SK-N-MC (cell line): Measurements from ENCODE around the gene GAS1.

ENCODE experiments used
- DNase-seq: peaks from one replicate; pipeline ENCODE4 v3.0.0-alpha.2; 2011; ENCODE audit warnings: low read depth, low spot score
- H3K27ac ChIP-seq: fragments of 200-600 bp; sonication (generic); 2 replicates; pipeline ENCODE4 v1.5.1; 2016; ENCODE audit warnings: mixed run types
- H3K36me3 ChIP-seq: fragments of 200-600 bp; sonication (generic); 2 replicates; pipeline ENCODE4 v1.6.1; 2017; ENCODE audit warnings: antibody characterized with exemption, low read length, mixed read lengths; ENCODE audit not compliant: insufficient read depth
- H3K4me3 ChIP-seq: fragments of 200-600 bp; sonication (generic); 2 replicates; pipeline ENCODE4 v1.5.1; 2016
- H3K9ac ChIP-seq: fragments of 200-600 bp; sonication (generic); 2 replicates; pipeline ENCODE4 v1.8.0; 2017; ENCODE audit warnings: mixed run types, mixed read lengths; ENCODE audit not compliant: insufficient read length
- H3K9me3 ChIP-seq: fragments of 200-600 bp; sonication (generic); 2 replicates; pipeline ENCODE4 v1.6.1; 2017; ENCODE audit warnings: low read depth, mild to moderate bottlenecking, antibody characterized with exemption, low read length, moderate library complexity, mixed read lengths
- EZH2 ChIP-seq: fragments of 200-600 bp; sonication (generic); IDR thresholded peaks from one replicate; pipeline ENCODE4 v1.6.1; 2017; ENCODE audit warnings: antibody characterized with exemption
- FOXP2 ChIP-seq: optimal IDR thresholded peaks from 2 replicates; pipeline ENCODE3; 2011; ENCODE audit warnings: mild to moderate bottlenecking, moderate library complexity; ENCODE audit not compliant: insufficient read depth; ENCODE audit errors: extremely low read length, control extremely low read depth
- POLR2AphosphoS5 ChIP-seq: IDR thresholded peaks from 2 replicates; pipeline ENCODE4 v1.6.1; 2012; ENCODE audit warnings: mild to moderate bottlenecking, low read depth, low read length, borderline replicate concordance

GAS1 gene

DNA sequence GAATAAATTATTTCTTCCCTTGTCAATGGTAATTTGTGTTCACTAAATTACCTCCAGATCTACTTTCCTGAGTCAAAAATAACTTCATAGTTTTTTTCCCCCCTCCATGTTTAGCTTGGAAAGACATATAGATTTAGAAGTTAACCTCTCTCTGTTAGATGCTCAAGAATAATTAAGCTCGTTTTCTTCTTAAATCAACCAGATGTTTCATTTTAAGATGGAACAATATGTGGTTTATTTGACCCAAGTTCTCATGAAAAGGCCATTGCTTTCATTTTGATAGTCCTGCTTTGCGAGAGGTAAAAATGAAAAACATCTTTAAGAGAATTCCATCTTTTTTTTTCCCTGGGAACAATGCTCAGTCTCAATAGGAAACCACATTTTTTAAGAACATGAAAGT lies 27.7 kb upstream of the GAS1 start:
- no peak for TF ChIP-seq POLR2AphosphoS5
- no peak for TF ChIP-seq FOXP2
- no peak for TF ChIP-seq EZH2
- Histone ChIP-seq H3K4me3 (peak overlapping the region; percentile 7; the same call in 1 of the 2 replicates), H3K36me3 (no peaks in the 10 kb centered on the region), H3K9ac (no peak overlapping the region), H3K27ac (peak overlapping the region; percentile 4; the same call in 1 of the 2 replicates), H3K9me3 (no peaks in the 10 kb centered on the region)
- DNase-seq = no peak

DNA sequence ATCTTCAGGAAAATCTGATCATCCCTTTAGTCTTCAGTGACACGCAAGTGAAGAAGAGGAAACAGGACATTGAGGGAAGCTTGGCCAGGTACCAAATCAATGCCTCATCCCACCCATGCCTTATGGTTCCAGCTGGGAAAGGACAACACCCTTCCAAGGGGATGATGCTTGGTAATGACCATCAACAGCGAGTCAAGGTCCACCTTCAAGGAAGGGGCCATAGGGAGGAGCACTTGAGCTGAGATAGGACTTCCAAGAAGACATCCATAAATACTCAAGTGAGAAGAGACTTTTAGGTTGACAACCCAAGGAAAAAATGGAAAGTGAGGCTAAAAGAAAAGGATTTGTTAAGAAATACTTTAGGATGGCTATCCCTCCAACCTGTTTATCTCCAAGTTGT lies 27.1 kb upstream of the GAS1 start:
- Histone ChIP-seq H3K9me3 (no peaks in the 10 kb centered on the region), H3K4me3 (no peak overlapping the region), H3K9ac (no peak overlapping the region), H3K36me3 (no peaks in the 10 kb centered on the region), H3K27ac (no peak overlapping the region)
- TF ChIP-seq EZH2 (no peak), FOXP2 (no peak), POLR2AphosphoS5 (no peak)
- DNase-seq = no peak

DNA sequence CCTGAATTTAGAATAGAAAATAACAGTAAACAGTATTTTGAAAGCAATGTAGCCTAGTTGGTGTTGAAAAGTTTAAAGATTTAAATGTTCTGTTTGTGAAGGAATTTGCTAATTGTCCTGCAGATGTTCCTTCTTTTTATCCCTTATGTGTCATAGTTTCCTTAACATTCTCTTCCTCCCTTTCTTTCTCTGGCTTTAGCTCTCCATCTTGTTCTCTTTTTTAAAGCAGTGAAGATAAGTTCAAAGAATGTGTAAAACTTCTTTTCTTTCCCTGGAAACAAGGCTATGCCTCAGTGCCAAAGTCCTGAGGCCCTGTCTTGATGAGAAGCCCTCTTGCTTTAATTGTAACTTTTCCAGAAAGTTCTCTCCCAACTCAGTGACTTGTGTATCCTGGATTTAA lies 24.4 kb upstream of the GAS1 start:
- no peak for DNase-seq
- Histone ChIP-seq H3K9ac (no peak overlapping the region), H3K36me3 (no peaks in the 10 kb centered on the region), H3K27ac (no peak overlapping the region), H3K4me3 (no peak overlapping the region), H3K9me3 (no peaks in the 10 kb centered on the region)
- TF ChIP-seq POLR2AphosphoS5 (no peak), EZH2 (no peak), FOXP2 (no peak)

DNA sequence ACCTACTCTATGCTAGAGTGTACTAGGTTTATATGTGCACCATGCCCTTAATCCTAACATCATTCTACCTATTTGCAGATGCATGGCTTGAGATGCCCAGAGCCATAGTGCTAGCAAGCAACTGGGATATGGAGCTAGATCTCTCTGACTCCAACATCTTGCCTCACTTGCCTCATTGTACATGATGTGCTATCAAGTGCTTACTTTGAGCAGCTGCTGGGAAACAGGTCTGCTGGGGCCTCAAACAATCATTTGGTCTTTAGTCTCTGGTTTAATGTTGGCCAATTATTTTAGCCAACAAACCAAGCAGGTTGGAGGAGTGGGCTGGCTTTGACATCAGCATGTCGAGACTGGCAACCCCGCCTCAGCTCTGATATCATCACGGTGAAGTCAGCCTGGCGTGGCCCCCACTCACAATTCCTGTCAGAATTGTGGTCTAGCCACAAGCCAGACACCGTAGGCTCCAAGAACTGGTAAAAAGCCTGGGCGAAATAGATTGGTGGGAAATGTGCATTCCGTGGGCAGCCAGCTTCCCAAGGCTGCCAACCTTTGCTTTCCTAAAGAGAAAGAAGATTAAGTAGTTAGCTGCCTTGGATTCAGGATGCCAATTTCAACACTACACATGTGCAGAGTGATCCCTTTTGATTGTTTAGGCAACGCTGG lies 21.1 kb upstream of the GAS1 start:
- TF ChIP-seq EZH2 (no peak), POLR2AphosphoS5 (no peak), FOXP2 (no peak)
- no peak overlapping the region for H3K9ac ChIP-seq
- H3K9me3 ChIP-seq = no peaks in the 10 kb centered on the region
- H3K36me3 ChIP-seq = no peaks in the 10 kb centered on the region
- H3K27ac ChIP-seq = no peak overlapping the region
- DNase-seq = no peak
- no peak overlapping the region for H3K4me3 ChIP-seq

DNA sequence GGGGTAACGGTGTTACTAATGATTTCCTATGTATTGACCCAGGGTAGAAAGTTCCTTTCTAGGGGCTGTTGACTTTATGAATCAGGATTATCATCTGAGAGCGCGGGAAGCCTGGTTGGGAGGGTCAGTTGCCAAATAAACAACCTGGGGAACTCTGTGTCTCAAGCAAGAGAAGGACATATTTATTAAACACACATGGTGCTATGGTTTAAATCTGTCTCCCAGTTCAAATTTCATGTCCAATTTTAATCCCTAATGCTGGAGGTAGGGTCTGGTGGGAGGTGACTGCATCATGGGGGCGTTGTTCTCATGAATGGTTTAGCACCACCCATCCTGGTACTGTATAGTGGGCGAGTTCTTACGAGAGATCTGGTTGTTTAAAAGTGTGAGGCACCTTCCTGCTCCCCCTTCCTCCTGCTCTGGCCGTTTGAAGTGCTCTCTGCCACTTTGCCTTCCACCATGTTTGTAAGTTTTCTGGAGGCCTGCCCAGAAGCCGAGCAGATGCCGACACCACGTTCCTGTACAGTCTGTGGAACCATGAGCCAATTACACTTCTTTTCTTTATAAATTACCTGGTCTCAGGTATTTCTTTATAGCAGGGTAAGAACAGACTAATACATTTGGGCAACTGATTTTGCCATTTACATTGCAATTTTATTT lies 19.7 kb upstream of the GAS1 start:
- no peak overlapping the region for H3K9ac ChIP-seq
- no peak for DNase-seq
- H3K4me3 ChIP-seq = no peak overlapping the region
- H3K36me3 ChIP-seq = no peaks in the 10 kb centered on the region
- H3K9me3 ChIP-seq = no peaks in the 10 kb centered on the region
- H3K27ac ChIP-seq = no peak overlapping the region
- TF ChIP-seq FOXP2 (no peak), POLR2AphosphoS5 (no peak), EZH2 (no peak)

DNA sequence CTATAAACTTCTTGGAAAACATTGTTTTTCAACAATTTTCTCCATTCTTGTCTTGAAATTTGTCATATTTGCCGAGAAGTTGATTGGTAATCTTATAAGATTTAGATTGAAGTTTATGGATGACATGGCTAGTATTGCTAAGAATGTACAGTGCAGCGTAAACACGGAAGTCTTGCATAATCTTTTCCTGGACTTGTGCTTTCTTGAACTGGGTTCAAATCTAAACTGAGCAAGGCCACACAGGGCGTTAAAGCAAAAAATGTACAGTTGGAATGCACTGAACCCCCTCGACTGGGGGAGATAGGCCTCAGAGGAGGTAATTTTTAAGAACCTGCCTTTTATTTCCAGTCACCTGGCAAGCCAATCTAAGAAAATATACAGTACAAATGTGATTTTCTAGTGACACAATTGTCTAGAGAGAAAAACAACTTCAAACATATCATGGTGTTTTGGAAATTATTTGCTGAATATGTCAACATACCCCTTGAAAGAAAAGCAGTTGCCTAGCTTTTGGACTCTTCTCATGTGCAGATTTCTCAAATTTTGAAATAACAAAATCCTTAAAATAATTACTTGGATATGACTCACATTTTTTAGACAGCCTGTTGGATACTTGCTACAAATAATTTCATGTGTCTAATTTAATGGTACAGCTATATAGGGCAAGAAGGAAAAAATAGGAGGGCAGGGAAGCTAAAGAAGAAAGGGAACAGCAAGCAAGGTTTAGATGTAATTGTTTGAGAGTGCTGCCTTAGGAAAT lies 18.5 kb upstream of the GAS1 start:
- H3K9me3 ChIP-seq = no peaks in the 10 kb centered on the region
- no peak overlapping the region for H3K27ac ChIP-seq
- no peak overlapping the region for H3K9ac ChIP-seq
- H3K4me3 ChIP-seq = no peak overlapping the region
- DNase-seq = no peak
- H3K36me3 ChIP-seq = no peaks in the 10 kb centered on the region
- TF ChIP-seq EZH2 (no peak), POLR2AphosphoS5 (no peak), FOXP2 (no peak)

DNA sequence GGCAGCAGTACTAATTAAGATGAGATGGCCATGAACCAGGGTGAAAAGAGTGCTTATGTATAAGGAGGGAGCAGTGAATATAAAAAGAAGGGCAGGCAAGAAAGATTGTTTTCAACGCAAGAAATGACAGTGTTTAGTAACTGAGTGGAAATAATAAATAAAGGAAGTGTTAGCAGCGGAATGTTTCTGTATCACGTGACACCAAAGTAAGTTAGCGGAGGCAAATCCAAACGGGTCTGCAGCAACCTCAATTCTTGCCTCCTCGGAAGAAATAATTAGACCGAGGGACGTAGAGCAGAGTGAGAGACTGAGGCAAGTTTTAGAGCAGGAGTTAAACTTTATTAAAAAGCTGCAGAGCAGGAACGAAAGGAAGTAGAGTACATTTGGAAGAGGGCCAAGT lies 15.4 kb upstream of the GAS1 start:
- no peak overlapping the region for H3K9ac ChIP-seq
- H3K36me3 ChIP-seq = no peaks in the 10 kb centered on the region
- no peaks in the 10 kb centered on the region for H3K9me3 ChIP-seq
- H3K4me3 ChIP-seq = no peak overlapping the region
- TF ChIP-seq FOXP2 (no peak), POLR2AphosphoS5 (no peak), EZH2 (no peak)
- no peak for DNase-seq
- no peak overlapping the region for H3K27ac ChIP-seq

DNA sequence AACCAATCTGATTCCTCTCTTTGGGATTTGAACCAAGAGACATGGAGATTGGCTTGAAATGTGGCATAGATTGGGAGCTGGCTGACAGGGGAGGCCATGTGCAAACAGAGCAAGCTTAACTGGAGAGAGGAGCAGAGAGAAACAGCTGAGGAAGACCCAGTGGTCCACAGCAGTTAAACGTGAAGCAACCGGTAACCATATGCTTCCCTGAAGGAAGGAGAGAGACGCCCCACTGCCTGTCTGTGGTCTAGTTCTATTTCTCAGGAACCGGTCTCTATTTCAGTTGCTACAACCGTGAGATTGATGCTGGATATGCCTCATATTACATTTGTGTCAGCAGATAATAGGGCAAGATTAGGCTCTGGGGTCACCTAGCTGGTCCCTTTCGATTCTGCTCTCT lies 13.6 kb upstream of the GAS1 start:
- Histone ChIP-seq H3K27ac (no peak overlapping the region), H3K36me3 (no peaks in the 10 kb centered on the region), H3K9ac (no peak overlapping the region), H3K9me3 (no peaks in the 10 kb centered on the region), H3K4me3 (no peak overlapping the region)
- TF ChIP-seq POLR2AphosphoS5 (no peak), EZH2 (no peak), FOXP2 (no peak)
- DNase-seq = no peak

DNA sequence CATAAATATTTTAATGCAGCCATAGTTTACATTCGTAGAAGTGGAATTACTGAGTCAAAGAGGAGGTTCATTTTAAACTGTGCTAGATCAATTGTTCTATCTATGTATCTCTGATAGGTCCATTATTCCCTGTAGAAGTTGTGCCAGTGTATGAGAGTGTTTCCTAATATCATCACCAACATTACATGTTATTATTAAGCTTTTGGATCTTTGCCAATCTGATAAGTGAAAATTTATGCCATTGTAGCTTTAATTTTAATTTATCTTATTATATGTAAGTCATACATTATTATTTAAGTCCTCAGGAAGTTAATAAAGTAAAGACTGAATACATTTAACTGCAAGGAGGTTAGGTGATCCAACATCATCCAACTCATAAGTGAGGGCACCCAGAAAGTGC lies 10.9 kb upstream of the GAS1 start:
- no peaks in the 10 kb centered on the region for H3K36me3 ChIP-seq
- no peak overlapping the region for H3K9ac ChIP-seq
- H3K4me3 ChIP-seq = no peak overlapping the region
- no peaks in the 10 kb centered on the region for H3K9me3 ChIP-seq
- H3K27ac ChIP-seq = no peak overlapping the region
- TF ChIP-seq FOXP2 (no peak), POLR2AphosphoS5 (no peak), EZH2 (no peak)
- DNase-seq = no peak
